Testis (tissue), 3 donors: ENCODE measurements around the gene PLIN4. TPM values are rescaled to one million over a fixed set of nuclear protein-coding genes. Genes with fewer than 3 reads are reported as not detected.
A peak's percentile ranks its signal among the peaks of the same experiment; 100 is the strongest.

Experiments used
- DNase-seq: peaks from one replicate; pipeline ENCODE4 v3.0.0-alpha.2; 2019
- H3K27ac ChIP-seq, 2 donors: fragments of 200-600 bp; sonication (generic); one replicate each; pipeline ENCODE4 v1.5.1; 2019
- H3K27me3 ChIP-seq: fragments of 200-600 bp; sonication (generic); one replicate; pipeline ENCODE4 v1.5.1; 2019
- H3K36me3 ChIP-seq: fragments of 200-600 bp; sonication (generic); one replicate; pipeline ENCODE4 v1.5.1; 2017; ENCODE audit warnings: low read depth; ENCODE audit errors: missing control alignments
- H3K4me1 ChIP-seq: fragments of 200-600 bp; sonication (generic); one replicate; pipeline ENCODE4 v1.5.1; 2019
- H3K4me3 ChIP-seq, 2 donors: fragments of 200-600 bp; sonication (generic); one replicate each; pipeline ENCODE4 v1.5.1; 2017 to 2019
- H3K9me3 ChIP-seq: fragments of 200-600 bp; sonication (generic); one replicate; pipeline ENCODE4 v1.5.1; 2017
- CTCF ChIP-seq, 3 experiments: fragments of 450-650 bp in 2 of 3; fragments of 200-600 bp in 1 of 3; sonication (generic) in 1 of 3; IDR thresholded peaks; one replicate each; pipeline ENCODE4 v1.5.1; 2016 to 2019; ENCODE audit warnings: antibody characterized with exemption in 3 of 3, mild to moderate bottlenecking in 2 of 3, moderate library complexity in 1 of 3
- POLR2A ChIP-seq: fragments of 450-650 bp; IDR thresholded peaks from one replicate; pipeline ENCODE4 v1.6.1; 2017; ENCODE audit warnings: antibody characterized with exemption, mild to moderate bottlenecking, moderate library complexity
- WGBS, 2 donors: methylation state at CpG; one replicate each; pipeline ENCODE4 v1.1.5; 2018; 5-methylcytosine and 5-hydroxymethylcytosine counted together
- intact Hi-C: fragments of 100-400 bp; cut with DNase I; formaldehyde crosslinking; loops from one replicate; pipeline ENCODE4 v1.15.1; 2023; ENCODE audit warnings: low total_unique reads
- polyA plus RNA-seq: library from polyadenylated mRNA; stranded (reverse); fragments of 350-450 nt; fragmentation: Illumina TruSeq; extraction: RNeasy Lipid Tissue Mini Kit (QIAGEN cat#74804); gene quantifications from one replicate; pipeline ENCODE4 v1.2.3, GENCODE V29; 2014; ENCODE audit warnings: low read depth, low replicate concordance; ENCODE audit not compliant: insufficient read depth
- total RNA-seq, 2 donors: library from RNA; depleted of rRNA; stranded (reverse); fragments of >200 nt; gene quantifications; one replicate each; pipeline ENCODE4 v1.2.3, GENCODE V29; 2016

The PLIN4 gene
- total and polyA plus RNA-seq, 3 donors from 2014 or later: 2.8 to 4.0 (median 3.7) TPM

- Histone ChIP-seq H3K27me3 (no peaks in the 10 kb centered on the region), H3K36me3 (no peaks in the 10 kb centered on the region), H3K4me3 (peak overlapping the region in 1 of 2 donors; percentile 28), H3K27ac (no peak overlapping the region), H3K9me3 (no peaks in the 10 kb centered on the region), H3K4me1 (peaks cover 21% of the 10 kb centered on the region)
- TF ChIP-seq CTCF (IDR thresholded peaks at IDR 0.05) (no peak), POLR2A (no peak)
- intact Hi-C loops: no loop called here
- WGBS, 2 donors: 17 to 22% methylated on average over 9 to 13 of the region's 13 CpGs
- DNase-seq: peak; percentile 85
Measured at GRCh38 chr19:4474514-4475022, 43.7 kb downstream of the PLIN4 start.

GRCh38 chr19:4473763-4474513 lies 44.3 kb downstream of the PLIN4 start:
- WGBS, 2 donors: 11 to 17% methylated on average over 20 to 23 of the region's 23 CpGs
- TF ChIP-seq POLR2A: no peak
- TF ChIP-seq CTCF (IDR thresholded peaks at IDR 0.05): no peak
- Histone ChIP-seq H3K9me3 (no peaks in the 10 kb centered on the region), H3K27ac (no peak overlapping the region), H3K4me3 (peak overlapping the region in 1 of 2 donors; percentile 28), H3K4me1 (peaks cover 21% of the 10 kb centered on the region), H3K27me3 (no peaks in the 10 kb centered on the region), H3K36me3 (no peaks in the 10 kb centered on the region)
- DNase-seq: no peak
- intact Hi-C loops: no loop called here

GRCh38 chr19:4473011-4473762 lies 45.1 kb downstream of the PLIN4 start:
- WGBS, 2 donors: 12 to 28% methylated on average over 3 to 25 of the region's 25 CpGs
- peaks cover 21% of the 10 kb centered on the region for H3K4me1 ChIP-seq
- no peaks in the 10 kb centered on the region for H3K36me3 ChIP-seq
- no peaks in the 10 kb centered on the region for H3K9me3 ChIP-seq
- peak overlapping the region; percentile 88 to 91 for H3K4me3 ChIP-seq
- no peak for TF ChIP-seq CTCF (IDR thresholded peaks at IDR 0.05)
- TF ChIP-seq POLR2A: no peak
- H3K27ac ChIP-seq: peak overlapping the region in 1 of 2 donors; percentile 60
- intact Hi-C loops: no loop called here
- no peaks in the 10 kb centered on the region for H3K27me3 ChIP-seq
- no peak for DNase-seq

GRCh38 chr19:4472174-4472974 lies 45.9 kb downstream of the PLIN4 start, which contains the start of gene HDGFL2:
HDGFL2 (plus strand) TSS chr19:4472297; CDS start chr19:4472351, 54 bp downstream.
- H3K9me3 ChIP-seq: no peaks in the 10 kb centered on the region
- peak within 1 kb of the TSS; percentile 88 to 91 for H3K4me3 ChIP-seq
- H3K27me3 ChIP-seq: no peaks in the 10 kb centered on the region
- DNase-seq: no peak
- intact Hi-C loops: no loop called here
- no peaks in the 10 kb centered on the region for H3K36me3 ChIP-seq
- H3K4me1 ChIP-seq: peaks cover 21% of the 10 kb centered on the region
- H3K27ac ChIP-seq: peak within 1 kb of the TSS; percentile 60 to 80
- 1 to 2% methylated on average over 11 to 45 of the region's 71 CpGs for WGBS, 2 donors
- TF ChIP-seq POLR2A (no peak), CTCF (IDR thresholded peaks at IDR 0.05) (no peak)
